ENCODE results near the gene SPN. TPM values are rescaled to one million over a fixed set of nuclear protein-coding genes. Genes with fewer than 3 reads are reported as not detected.
"Not testable (repeated sequence)": the region's sequence is repeated elsewhere in the genome, so short reads cannot be mapped to it uniquely, and the experiment has no call there.

The SPN gene
- polyA plus RNA-seq, 1 of the 3 experiments (the other 2 are of a cell fraction) = 0.10 TPM

DNA sequence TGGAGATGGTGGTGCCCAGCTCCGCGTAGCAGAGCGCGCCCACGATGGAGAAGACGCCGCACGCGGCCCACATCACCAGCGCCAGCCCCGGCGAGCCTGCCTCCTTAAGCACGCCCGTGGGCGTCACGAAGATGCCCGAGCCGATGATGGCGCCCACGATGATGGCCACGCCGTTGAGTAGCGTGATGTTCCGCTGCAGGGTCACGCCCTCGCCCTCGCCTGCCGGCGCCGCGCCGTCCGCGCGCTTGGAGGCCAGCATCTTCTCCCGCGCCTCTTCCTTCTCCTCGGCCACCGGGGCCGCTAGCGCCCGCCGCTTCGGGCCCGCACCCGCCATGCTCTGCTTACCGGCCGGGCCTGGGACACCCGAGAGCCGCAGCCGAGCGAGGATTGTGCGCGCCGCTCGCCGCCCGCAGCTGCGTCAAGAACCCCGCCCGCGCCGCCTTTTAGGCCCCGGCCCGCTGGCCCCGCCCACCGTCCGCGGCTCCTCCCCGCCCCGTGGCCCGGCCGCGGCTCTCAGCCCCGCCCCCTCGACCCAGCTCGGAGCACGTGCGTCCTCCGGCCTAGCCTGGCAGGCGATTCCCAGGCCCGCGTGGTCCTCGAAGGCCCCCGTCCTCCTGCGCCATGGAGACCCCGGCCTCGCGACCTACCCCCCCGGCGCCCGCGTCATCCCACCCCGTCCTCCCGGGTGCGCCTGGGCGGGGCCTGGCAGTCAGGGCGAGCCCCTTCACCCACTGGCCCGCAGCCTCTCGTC, 49.6 kb upstream of the SPN start:
- DNase-seq = peak; percentile 93
- H3K9ac ChIP-seq = peak overlapping the region; percentile 85
- POLR2A ChIA-PET = not testable (repeated sequence)

DNA sequence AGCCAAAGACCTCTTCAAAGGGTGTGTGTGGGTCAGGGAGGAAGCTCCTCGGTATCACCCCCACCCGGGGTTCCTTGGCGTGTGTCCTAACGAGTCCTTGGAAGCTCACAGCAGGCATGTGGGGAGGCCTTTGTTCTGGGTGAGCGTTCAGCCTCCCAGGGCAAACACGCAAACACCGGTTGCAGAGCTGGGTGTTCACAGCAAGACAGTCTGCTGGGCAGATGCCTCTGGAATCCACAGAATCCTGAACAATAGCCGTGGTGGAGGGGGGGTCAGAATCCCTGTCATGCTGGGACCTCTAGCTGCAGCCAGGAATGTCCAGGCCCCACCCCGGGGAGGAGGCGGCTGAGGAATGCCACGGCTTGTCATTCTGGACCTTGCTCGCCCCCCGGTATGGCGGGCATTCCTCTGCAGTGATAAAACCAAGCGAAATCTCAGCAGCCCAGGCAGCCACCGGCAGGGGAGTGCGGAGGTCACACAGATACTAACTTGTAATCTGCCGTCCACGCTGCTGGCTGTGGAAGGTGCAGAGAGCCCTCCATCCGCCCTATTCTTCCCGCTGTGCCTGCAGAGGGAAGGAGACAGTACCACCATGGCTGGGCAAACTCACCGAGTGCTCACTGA, 48.2 kb upstream of the SPN start:
- CTCF ChIA-PET; H3K9me3 ChIP-seq; H3K36me3 ChIP-seq (replicated peaks in 1 of 2; ENCODE audit: control insufficient read depth in 1 of 2, insufficient read depth in 2 of 2, low read length in 1 of 2); H3K4me1 ChIP-seq (ENCODE audit: control insufficient read depth in 1 of 2, insufficient read depth in 2 of 2, low read depth in 1 of 2, low read length in 1 of 2); H3K9me2 ChIP-seq; H3K4me3 ChIP-seq (ENCODE audit: low read depth in 2 of 2, low read length in 1 of 2); H2AFZ ChIP-seq (ENCODE audit: low read depth); H4K20me1 ChIP-seq (ENCODE audit: insufficient read depth); H3K27me3 ChIP-seq (ENCODE audit: insufficient read depth); H3F3A ChIP-seq (replicated peaks; ENCODE audit: insufficient read depth); POLR2A ChIA-PET; H3K9ac ChIP-seq; H3K27ac ChIP-seq (ENCODE audit: low read depth in 2 of 2, low read length in 1 of 2); H3K4me2 ChIP-seq: not testable (repeated sequence)
- 96% methylated on average over 9 of the region's 22 CpGs for WGBS (ENCODE audit: low lambda C conversion rate)
- DNase-seq = peak; percentile 1
- H3K79me2 ChIP-seq (ENCODE audit: insufficient read depth) = peaks cover 21% of the 10 kb centered on the region

More for the DNA sequence above, 49.6 kb upstream of the SPN start:
- TF ChIP-seq MAX (IDR thresholded peaks at IDR 0.05; ENCODE audit: low read depth) (peak; percentile 98), POLR2AphosphoS5 (IDR thresholded peaks at IDR 0.05; ENCODE audit: low read depth, low read length) (peak; percentile 78), NRF1 (IDR thresholded peaks at IDR 0.05; ENCODE audit: low read depth, low read length) (peak; percentile 19; the same call in 1 of the 2 replicates), MXI1 (IDR thresholded peaks at IDR 0.05; ENCODE audit: low read depth, low read length) (peak; percentile 48; the same call in 1 of the 2 replicates)
- H3K4me1 ChIP-seq (ENCODE audit: control insufficient read depth in 1 of 2, insufficient read depth in 2 of 2, low read depth in 1 of 2, low read length in 1 of 2); H3K36me3 ChIP-seq (replicated peaks in 1 of 2; ENCODE audit: control insufficient read depth in 1 of 2, insufficient read depth in 2 of 2, low read length in 1 of 2); H3F3A ChIP-seq (replicated peaks; ENCODE audit: insufficient read depth); H3K9me2 ChIP-seq; H3K27me3 ChIP-seq (ENCODE audit: insufficient read depth); CTCF ChIA-PET; H4K20me1 ChIP-seq (ENCODE audit: insufficient read depth); H3K9me3 ChIP-seq: not testable (repeated sequence)
- no CpG with 5 or more reads among the region's 100 CpGs for WGBS (ENCODE audit: low lambda C conversion rate)
- peak overlapping the region; percentile 63 to 65 for H3K4me3 ChIP-seq (ENCODE audit: low read depth in 2 of 2, low read length in 1 of 2)
- H3K4me2 ChIP-seq = peak overlapping the region; percentile 84
- peaks cover 34% of the 10 kb centered on the region for H3K79me2 ChIP-seq (ENCODE audit: insufficient read depth)
- peak overlapping the region in 1 of 2 experiments; percentile 68; a peak in 3 of 4 replicates for H3K27ac ChIP-seq (ENCODE audit: low read depth in 2 of 2, low read length in 1 of 2)
- 0 out of 2 replicates have a peak overlapping the region, but pooled peaks have one; percentile 16 for H2AFZ ChIP-seq (ENCODE audit: low read depth)

DNA sequence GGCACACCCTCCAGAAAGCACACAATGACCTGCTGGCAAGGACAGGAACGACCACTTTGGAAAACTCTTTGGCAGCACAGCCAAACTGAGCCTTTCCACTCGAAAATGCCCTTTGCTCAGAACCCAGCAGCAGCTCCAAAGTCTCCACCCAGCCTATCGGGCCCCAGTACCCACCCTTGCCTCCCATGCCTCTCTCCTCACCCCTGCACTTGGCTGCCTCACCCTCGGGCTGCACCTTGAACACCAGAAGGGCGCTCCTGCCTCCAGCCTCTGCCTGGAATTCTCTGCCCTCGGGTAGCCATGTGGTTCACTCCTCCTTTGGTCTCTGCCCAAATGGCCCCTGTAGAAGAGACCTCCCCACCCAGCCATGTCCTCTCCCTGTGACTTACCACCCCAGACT, 46.9 kb upstream of the SPN start:
- H3K4me1 ChIP-seq (ENCODE audit: control insufficient read depth in 1 of 2, insufficient read depth in 2 of 2, low read depth in 1 of 2, low read length in 1 of 2); H4K20me1 ChIP-seq (ENCODE audit: insufficient read depth); H2AFZ ChIP-seq (ENCODE audit: low read depth); H3K4me3 ChIP-seq (ENCODE audit: low read depth in 2 of 2, low read length in 1 of 2); CTCF ChIA-PET; H3K36me3 ChIP-seq (replicated peaks in 1 of 2; ENCODE audit: control insufficient read depth in 1 of 2, insufficient read depth in 2 of 2, low read length in 1 of 2); H3K27me3 ChIP-seq (ENCODE audit: insufficient read depth); H3K4me2 ChIP-seq; H3K9ac ChIP-seq; H3F3A ChIP-seq (replicated peaks; ENCODE audit: insufficient read depth); H3K9me3 ChIP-seq; H3K9me2 ChIP-seq; H3K27ac ChIP-seq (ENCODE audit: low read depth in 2 of 2, low read length in 1 of 2); POLR2A ChIA-PET; DNase-seq: not testable (repeated sequence)
- peaks cover 13% of the 10 kb centered on the region for H3K79me2 ChIP-seq (ENCODE audit: insufficient read depth)
- WGBS (ENCODE audit: low lambda C conversion rate) = 61% methylated on average over 3 of the region's 6 CpGs

DNA sequence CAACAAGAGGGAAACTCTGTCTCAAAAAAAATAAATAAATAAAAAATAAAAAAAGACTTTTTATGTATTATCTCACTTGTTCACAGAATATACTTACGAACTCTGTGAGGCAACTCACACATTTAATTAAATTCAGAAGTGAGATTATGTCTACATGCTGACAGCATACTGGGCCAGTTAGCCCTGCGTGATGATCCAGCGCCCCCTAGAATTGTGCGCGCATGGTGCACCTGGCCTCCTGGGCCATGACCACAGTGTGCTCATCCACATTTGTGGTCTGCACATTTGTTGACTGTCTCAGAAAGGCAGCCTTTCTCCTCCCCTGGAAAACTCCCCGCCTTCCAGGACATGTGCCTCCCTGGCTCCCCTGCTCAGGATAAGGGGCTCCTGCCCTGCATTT, 42.5 kb upstream of the SPN start:
- TF ChIP-seq, protein P1, sequence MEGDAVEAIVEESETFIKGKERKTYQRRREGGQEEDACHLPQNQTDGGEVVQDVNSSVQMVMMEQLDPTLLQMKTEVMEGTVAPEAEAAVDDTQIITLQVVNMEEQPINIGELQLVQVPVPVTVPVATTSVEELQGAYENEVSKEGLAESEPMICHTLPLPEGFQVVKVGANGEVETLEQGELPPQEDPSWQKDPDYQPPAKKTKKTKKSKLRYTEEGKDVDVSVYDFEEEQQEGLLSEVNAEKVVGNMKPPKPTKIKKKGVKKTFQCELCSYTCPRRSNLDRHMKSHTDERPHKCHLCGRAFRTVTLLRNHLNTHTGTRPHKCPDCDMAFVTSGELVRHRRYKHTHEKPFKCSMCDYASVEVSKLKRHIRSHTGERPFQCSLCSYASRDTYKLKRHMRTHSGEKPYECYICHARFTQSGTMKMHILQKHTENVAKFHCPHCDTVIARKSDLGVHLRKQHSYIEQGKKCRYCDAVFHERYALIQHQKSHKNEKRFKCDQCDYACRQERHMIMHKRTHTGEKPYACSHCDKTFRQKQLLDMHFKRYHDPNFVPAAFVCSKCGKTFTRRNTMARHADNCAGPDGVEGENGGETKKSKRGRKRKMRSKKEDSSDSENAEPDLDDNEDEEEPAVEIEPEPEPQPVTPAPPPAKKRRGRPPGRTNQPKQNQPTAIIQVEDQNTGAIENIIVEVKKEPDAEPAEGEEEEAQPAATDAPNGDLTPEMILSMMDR (IDR thresholded peaks at IDR 0.05) = peak; percentile 22; the same call in 1 of the 2 replicates
- peak; percentile 17; the same call in 1 of the 2 replicates for TF ChIP-seq RAD21 (IDR thresholded peaks at IDR 0.05; ENCODE audit: low read length)
- DNase-seq = peak; percentile 34
- POLR2A ChIA-PET = not testable (repeated sequence)

DNA sequence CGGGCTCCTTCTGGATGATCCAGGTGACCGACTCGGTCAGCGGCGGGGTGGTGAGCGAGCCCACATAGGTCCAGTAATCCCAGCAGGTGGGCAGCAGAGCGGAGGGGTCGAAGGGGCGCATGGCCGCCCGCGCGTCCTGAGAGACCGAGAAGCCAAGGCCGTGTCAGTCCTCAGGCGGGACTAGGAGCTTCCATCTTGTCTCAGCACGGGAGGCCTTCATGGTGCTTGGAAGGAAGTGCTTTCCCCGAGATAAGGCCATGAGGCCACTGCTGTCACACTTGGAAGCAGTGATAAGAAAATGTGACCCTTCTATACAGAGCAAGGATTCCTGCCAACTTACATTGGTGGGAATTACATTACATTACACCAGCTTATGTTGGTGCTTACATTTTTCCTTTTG, 40.3 kb upstream of the SPN start:
- H3K79me2 ChIP-seq (ENCODE audit: insufficient read depth) = not testable (repeated sequence)

More for the DNA sequence above, 42.5 kb upstream of the SPN start:
- H3K4me2 ChIP-seq; H3F3A ChIP-seq (replicated peaks; ENCODE audit: insufficient read depth); H3K9me3 ChIP-seq; H3K27ac ChIP-seq (ENCODE audit: low read depth in 2 of 2, low read length in 1 of 2); H4K20me1 ChIP-seq (ENCODE audit: insufficient read depth); H2AFZ ChIP-seq (ENCODE audit: low read depth); H3K9me2 ChIP-seq; H3K36me3 ChIP-seq (replicated peaks in 1 of 2; ENCODE audit: control insufficient read depth in 1 of 2, insufficient read depth in 2 of 2, low read length in 1 of 2); CTCF ChIA-PET; H3K9ac ChIP-seq; H3K79me2 ChIP-seq (ENCODE audit: insufficient read depth); H3K27me3 ChIP-seq (ENCODE audit: insufficient read depth); H3K4me1 ChIP-seq (ENCODE audit: control insufficient read depth in 1 of 2, insufficient read depth in 2 of 2, low read depth in 1 of 2, low read length in 1 of 2); H3K4me3 ChIP-seq (ENCODE audit: low read depth in 2 of 2, low read length in 1 of 2): not testable (repeated sequence)
- 90% methylated on average over 5 of the region's 6 CpGs for WGBS (ENCODE audit: low lambda C conversion rate)

More for the DNA sequence above, 40.3 kb upstream of the SPN start:
- H4K20me1 ChIP-seq (ENCODE audit: insufficient read depth); H2AFZ ChIP-seq (ENCODE audit: low read depth); H3K4me1 ChIP-seq (ENCODE audit: control insufficient read depth in 1 of 2, insufficient read depth in 2 of 2, low read depth in 1 of 2, low read length in 1 of 2); H3K4me3 ChIP-seq (ENCODE audit: low read depth in 2 of 2, low read length in 1 of 2); H3K36me3 ChIP-seq (replicated peaks in 1 of 2; ENCODE audit: control insufficient read depth in 1 of 2, insufficient read depth in 2 of 2, low read length in 1 of 2); H3K27me3 ChIP-seq (ENCODE audit: insufficient read depth); H3K4me2 ChIP-seq; H3K27ac ChIP-seq (ENCODE audit: low read depth in 2 of 2, low read length in 1 of 2); H3K9me2 ChIP-seq; H3K9me3 ChIP-seq; CTCF ChIA-PET; H3F3A ChIP-seq (replicated peaks; ENCODE audit: insufficient read depth); DNase-seq; POLR2A ChIA-PET; H3K9ac ChIP-seq: not testable (repeated sequence)
- WGBS (ENCODE audit: low lambda C conversion rate) = 94% methylated on average over 11 of the region's 18 CpGs

Data from SK-N-SH (cell line).